ENCODE data around the gene SLC11A2.
"Not testable (repeated sequence)": the region's sequence is repeated elsewhere in the genome, so short reads cannot be mapped to it uniquely, and the experiment has no call there.

The SLC11A2 gene

GRCh38 chr12:50955288-50955687 is 70.9 kb downstream of the SLC11A2 start:
- H3K27me3 Mint-ChIP-seq, result no peaks in the 10 kb centered on the region
- no peak overlapping the region for H3K4me3 Mint-ChIP-seq
- no peak overlapping the region for H3K27ac Mint-ChIP-seq
- peaks cover 5% of the 10 kb centered on the region for H3K4me1 Mint-ChIP-seq (ENCODE audit: low read depth)
- no peaks in the 10 kb centered on the region for H3K36me3 Mint-ChIP-seq
- no peaks in the 10 kb centered on the region for H3K9me3 Mint-ChIP-seq (ENCODE audit: low read depth)

GRCh38 chr12:50954789-50955188 is 71.4 kb downstream of the SLC11A2 start:
- H3K27ac Mint-ChIP-seq; H3K4me1 Mint-ChIP-seq (ENCODE audit: low read depth); H3K4me3 Mint-ChIP-seq; H3K36me3 Mint-ChIP-seq; H3K9me3 Mint-ChIP-seq (ENCODE audit: low read depth); H3K27me3 Mint-ChIP-seq: not testable (repeated sequence)

DNA sequence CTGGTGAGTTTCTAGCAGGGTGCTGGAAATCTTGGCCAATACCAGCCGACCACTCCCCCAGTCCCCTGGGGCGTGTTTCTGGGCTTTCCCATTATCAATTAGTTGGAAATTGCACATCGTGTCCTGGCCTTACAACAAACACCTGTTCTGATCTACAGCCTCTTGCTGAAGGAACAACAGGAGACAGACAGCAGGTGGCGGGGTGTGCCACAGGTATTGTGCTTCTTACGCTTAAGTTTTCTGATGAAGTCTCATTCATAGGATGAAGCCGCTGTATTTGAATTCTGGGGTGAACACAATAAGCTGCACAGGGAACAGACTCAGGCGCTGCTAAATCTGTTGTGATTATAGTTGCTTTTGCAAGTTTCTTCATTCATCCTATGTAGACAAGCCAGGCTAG is 73.1 kb downstream of the SLC11A2 start:
- H3K27ac Mint-ChIP-seq, result no peak overlapping the region
- no peaks in the 10 kb centered on the region for H3K36me3 Mint-ChIP-seq
- H3K9me3 Mint-ChIP-seq (ENCODE audit: low read depth), result no peaks in the 10 kb centered on the region
- H3K27me3 Mint-ChIP-seq, result no peaks in the 10 kb centered on the region
- H3K4me3 Mint-ChIP-seq, result no peak overlapping the region
- H3K4me1 Mint-ChIP-seq (ENCODE audit: low read depth), result no peaks in the 10 kb centered on the region

DNA sequence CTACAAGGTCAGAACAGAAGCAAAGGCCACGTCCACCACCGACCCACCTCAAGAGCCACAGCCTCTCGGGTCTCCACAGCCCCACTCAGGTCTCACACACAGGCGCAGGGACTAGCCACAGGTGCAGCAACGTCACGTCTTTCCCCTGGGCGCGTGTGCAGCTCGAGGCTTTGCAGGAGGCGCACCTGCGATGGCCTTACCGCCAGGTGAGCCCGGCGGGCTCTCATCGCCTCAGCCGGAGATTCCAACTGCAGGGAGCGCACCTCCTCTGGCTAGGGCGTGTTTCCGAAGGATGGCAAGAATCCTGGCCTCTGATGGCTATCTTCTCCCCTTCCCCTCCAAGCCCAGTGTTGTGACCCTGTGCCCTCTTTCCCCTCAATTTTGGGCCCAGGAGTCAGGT is 73.7 kb downstream of the SLC11A2 start, which contains the start of gene HIGD1C:
TSS of gene HIGD1C (plus strand) at position 35 of the 400 bp plus-strand sequence. CDS start 1,455 bp downstream, outside the sequence.
- Mint-ChIP-seq H3K4me3 (no peak within 1 kb of the TSS), H3K36me3 (no peaks in the 10 kb centered on the region), H3K27ac (no peak within 1 kb of the TSS), H3K4me1 (ENCODE audit: low read depth) (no peaks in the 10 kb centered on the region), H3K9me3 (ENCODE audit: low read depth) (no peaks in the 10 kb centered on the region), H3K27me3 (no peaks in the 10 kb centered on the region)

DNA sequence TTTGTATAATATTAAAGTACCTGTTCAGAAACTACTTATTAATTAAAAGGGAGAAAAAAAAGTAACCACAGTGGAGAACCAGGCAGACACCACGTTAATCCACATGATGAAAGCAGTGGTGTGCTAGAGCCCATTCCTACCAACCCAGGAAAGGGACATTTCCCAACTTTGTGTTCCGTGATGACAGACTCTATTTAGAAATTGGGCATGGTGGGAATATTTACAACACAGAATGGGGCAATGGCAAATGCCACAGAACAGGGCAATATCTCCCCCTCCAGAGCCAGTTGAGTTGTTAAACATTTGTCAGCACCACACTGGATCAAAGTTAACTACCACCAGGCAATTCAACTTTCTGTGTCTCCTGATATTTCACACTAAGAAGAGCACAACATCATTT is 75.1 kb downstream of the SLC11A2 start:
- H3K4me3 Mint-ChIP-seq, result no peak overlapping the region
- H3K27ac Mint-ChIP-seq, result no peak overlapping the region
- peaks cover 2% of the 10 kb centered on the region for H3K36me3 Mint-ChIP-seq
- H3K9me3 Mint-ChIP-seq (ENCODE audit: low read depth), result no peaks in the 10 kb centered on the region
- no peaks in the 10 kb centered on the region for H3K27me3 Mint-ChIP-seq
- H3K4me1 Mint-ChIP-seq (ENCODE audit: low read depth), result no peaks in the 10 kb centered on the region

DNA sequence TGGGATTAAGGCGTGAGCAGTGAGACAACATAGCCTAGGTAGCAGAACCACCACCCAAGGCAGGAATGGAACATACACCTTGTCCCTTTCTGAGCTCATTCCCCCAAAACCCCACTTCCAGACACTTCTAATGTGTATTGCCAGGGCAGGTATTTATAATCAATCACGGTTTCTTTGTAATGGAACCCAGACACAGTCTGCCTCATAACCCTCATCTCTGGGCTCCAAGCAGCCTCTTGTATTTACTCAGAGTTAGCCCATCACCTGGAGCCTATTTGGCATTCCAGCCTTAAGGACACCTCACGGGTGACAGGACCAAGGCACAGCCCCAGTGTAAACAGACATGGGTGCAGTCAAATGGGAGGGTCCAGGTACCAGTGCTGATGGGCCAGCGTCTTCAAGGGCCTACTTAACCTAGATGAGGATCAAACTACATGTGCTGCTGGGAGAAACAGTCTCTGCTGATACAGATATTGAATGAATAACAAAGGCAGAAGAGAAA is 76.3 kb downstream of the SLC11A2 start:
- Mint-ChIP-seq H3K27me3 (no peaks in the 10 kb centered on the region), H3K4me3 (no peak overlapping the region), H3K9me3 (ENCODE audit: low read depth) (no peaks in the 10 kb centered on the region), H3K4me1 (ENCODE audit: low read depth) (no peaks in the 10 kb centered on the region), H3K36me3 (peaks cover 2% of the 10 kb centered on the region), H3K27ac (no peak overlapping the region)

- no peaks in the 10 kb centered on the region for H3K27me3 Mint-ChIP-seq
- no peaks in the 10 kb centered on the region for H3K9me3 Mint-ChIP-seq (ENCODE audit: low read depth)
- H3K4me3 Mint-ChIP-seq, result no peak overlapping the region
- H3K4me1 Mint-ChIP-seq (ENCODE audit: low read depth), result no peaks in the 10 kb centered on the region
- H3K27ac Mint-ChIP-seq, result no peak overlapping the region
- H3K36me3 Mint-ChIP-seq, result peaks cover 2% of the 10 kb centered on the region
Observed at GRCh38 chr12:50948798-50949197, 77.4 kb downstream of the SLC11A2 start.

DNA sequence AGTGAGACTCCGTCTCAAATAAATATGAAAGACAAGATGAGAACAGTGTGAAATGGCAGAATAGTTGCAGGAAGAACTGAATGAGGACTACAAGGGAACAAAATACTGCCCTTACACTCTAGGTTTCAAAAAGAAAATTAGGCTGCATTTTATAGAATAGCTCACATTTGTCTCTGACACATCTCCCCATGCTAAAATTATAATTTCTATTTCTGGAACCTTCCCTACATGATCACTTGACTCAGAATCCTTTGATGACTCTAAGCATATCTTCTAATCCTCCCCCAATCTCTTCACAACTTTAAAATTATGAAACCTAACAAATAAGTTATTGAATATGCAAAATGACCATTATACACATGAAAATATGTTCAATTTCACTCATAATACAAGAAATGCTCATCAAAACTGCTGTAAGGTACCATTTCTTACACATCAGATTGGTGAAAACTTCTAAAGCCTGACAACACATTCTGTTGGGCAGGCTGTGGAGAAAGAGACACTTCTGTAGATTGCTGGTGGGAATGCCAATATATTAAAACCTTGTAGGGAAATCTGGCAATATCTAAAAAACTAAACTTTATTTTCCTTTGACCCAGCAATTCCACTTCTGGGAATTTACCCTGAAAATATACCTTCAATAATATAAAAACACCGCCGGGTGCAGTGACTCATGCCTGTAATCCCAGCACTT is 78.1 kb downstream of the SLC11A2 start:
- H3K27me3 Mint-ChIP-seq, result no peaks in the 10 kb centered on the region
- H3K9me3 Mint-ChIP-seq (ENCODE audit: low read depth), result no peaks in the 10 kb centered on the region
- H3K36me3 Mint-ChIP-seq, result peaks cover 2% of the 10 kb centered on the region
- no peak overlapping the region for H3K4me3 Mint-ChIP-seq
- H3K4me1 Mint-ChIP-seq (ENCODE audit: low read depth), result no peaks in the 10 kb centered on the region
- H3K27ac Mint-ChIP-seq, result no peak overlapping the region

- no peaks in the 10 kb centered on the region for H3K4me1 Mint-ChIP-seq (ENCODE audit: low read depth)
- H3K4me3 Mint-ChIP-seq, result no peak overlapping the region
- no peaks in the 10 kb centered on the region for H3K27me3 Mint-ChIP-seq
- H3K36me3 Mint-ChIP-seq, result peaks cover 6% of the 10 kb centered on the region
- H3K27ac Mint-ChIP-seq, result no peak overlapping the region
- no peaks in the 10 kb centered on the region for H3K9me3 Mint-ChIP-seq (ENCODE audit: low read depth)
Observed at GRCh38 chr12:50937653-50938052, 88.5 kb downstream of the SLC11A2 start.

- no peak overlapping the region for H3K27ac Mint-ChIP-seq
- peaks cover 6% of the 10 kb centered on the region for H3K36me3 Mint-ChIP-seq
- no peak overlapping the region for H3K4me3 Mint-ChIP-seq
- no peaks in the 10 kb centered on the region for H3K4me1 Mint-ChIP-seq (ENCODE audit: low read depth)
- no peaks in the 10 kb centered on the region for H3K9me3 Mint-ChIP-seq (ENCODE audit: low read depth)
- H3K27me3 Mint-ChIP-seq, result no peaks in the 10 kb centered on the region
Observed at GRCh38 chr12:50936821-50937530, 89.2 kb downstream of the SLC11A2 start.

DNA sequence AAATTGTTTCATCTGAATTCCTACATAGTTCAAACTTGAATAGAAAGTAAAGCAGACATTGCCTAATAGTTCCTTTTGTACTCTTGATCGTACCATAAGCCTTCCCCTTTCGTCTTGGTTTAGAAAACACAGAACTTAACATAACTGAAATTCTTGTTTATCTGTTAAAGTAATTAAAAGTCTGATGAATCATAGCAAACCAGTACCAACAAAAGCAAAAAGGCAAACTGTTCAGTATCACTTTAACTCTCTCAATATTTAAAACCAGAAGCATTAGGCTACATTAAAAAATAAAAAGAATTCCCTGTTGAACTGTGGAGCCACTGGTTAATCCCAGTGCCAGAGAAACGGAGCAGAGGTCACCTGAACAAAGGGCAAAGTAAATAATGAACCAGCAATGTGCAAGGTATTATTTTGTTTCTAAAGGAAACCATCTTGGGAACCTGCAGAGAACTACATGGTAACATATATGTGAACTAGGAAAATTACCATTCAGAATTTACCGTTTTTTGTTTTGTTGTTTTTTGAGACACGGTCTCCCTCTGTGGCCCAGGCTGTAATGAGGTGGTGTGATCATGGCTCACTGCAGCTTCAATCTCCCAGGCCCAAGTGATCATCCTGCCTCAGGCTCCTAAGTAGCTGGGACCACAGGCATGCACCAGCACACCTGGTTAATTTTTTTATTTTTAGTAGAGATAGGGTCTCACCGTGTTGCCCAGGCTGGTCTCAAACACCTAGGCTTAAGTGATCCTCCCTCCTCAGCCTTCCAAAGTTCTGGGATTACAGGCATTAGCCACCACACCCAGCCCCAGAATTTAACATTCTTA is 91.0 kb downstream of the SLC11A2 start:
- H3K4me3 Mint-ChIP-seq, result no peak overlapping the region
- no peaks in the 10 kb centered on the region for H3K4me1 Mint-ChIP-seq (ENCODE audit: low read depth)
- H3K36me3 Mint-ChIP-seq, result peaks cover 6% of the 10 kb centered on the region
- H3K27me3 Mint-ChIP-seq, result no peaks in the 10 kb centered on the region
- H3K9me3 Mint-ChIP-seq (ENCODE audit: low read depth), result no peaks in the 10 kb centered on the region
- H3K27ac Mint-ChIP-seq, result no peak overlapping the region

GRCh38 chr12:50934371-50934851 is 91.8 kb downstream of the SLC11A2 start:
- Mint-ChIP-seq H3K4me3 (no peak overlapping the region), H3K27me3 (no peaks in the 10 kb centered on the region), H3K36me3 (peaks cover 6% of the 10 kb centered on the region), H3K9me3 (ENCODE audit: low read depth) (no peaks in the 10 kb centered on the region), H3K4me1 (ENCODE audit: low read depth) (no peaks in the 10 kb centered on the region), H3K27ac (no peak overlapping the region)

- Mint-ChIP-seq H3K9me3 (ENCODE audit: low read depth) (no peaks in the 10 kb centered on the region), H3K4me3 (no peak overlapping the region), H3K4me1 (ENCODE audit: low read depth) (no peaks in the 10 kb centered on the region), H3K27me3 (no peaks in the 10 kb centered on the region), H3K36me3 (peaks cover 4% of the 10 kb centered on the region), H3K27ac (no peak overlapping the region)
Observed at GRCh38 chr12:50933459-50934124, 92.6 kb downstream of the SLC11A2 start.

DNA sequence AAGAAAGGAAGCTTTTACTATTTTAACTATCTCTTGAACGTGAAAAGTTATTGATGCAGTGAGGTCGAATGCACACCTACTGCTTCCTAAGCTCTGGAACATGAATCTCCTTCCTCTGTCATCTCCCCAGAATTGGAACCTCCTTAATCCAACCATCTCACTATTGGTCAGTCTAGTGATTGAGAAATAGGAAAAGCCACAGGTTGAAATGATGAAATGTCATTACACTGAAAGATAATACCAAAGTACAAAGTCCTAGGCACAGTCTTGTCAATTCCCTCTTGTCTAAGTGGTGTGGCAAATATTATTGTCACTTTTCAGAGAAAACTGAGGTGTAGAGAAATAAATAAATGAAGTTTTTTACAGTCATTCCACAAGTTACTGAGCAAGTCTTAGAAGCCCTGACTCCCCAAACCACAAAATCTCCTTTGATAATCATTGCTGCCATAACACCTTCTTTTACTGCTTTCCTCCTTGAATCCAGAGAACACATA is 93.3 kb downstream of the SLC11A2 start:
- Mint-ChIP-seq H3K36me3 (peaks cover 3% of the 10 kb centered on the region), H3K27me3 (no peaks in the 10 kb centered on the region), H3K9me3 (ENCODE audit: low read depth) (no peaks in the 10 kb centered on the region), H3K27ac (no peak overlapping the region), H3K4me1 (ENCODE audit: low read depth) (no peaks in the 10 kb centered on the region), H3K4me3 (no peak overlapping the region)
